Breast epithelium (tissue), 4 donors: Measurements from ENCODE around the gene FLVCR1. TPM values are rescaled to one million over a fixed set of nuclear protein-coding genes. Genes with fewer than 3 reads are reported as not detected.
"Not testable (repeated sequence)": the region's sequence is repeated elsewhere in the genome, so short reads cannot be mapped to it uniquely, and the experiment has no call there.

Experiments used
- DNase-seq, 2 donors: peaks; one replicate each; pipeline ENCODE4 v3.0.0-alpha.2; 2019; ENCODE audit warnings: low spot score in 2 of 2
- H3K27ac ChIP-seq, 2 donors: fragments of 200-600 bp; sonication (generic) in 1 of 2; one replicate each; pipeline ENCODE4 v1.5.1; 2016 to 2019; ENCODE audit warnings: mild to moderate bottlenecking in 1 of 2
- H3K27me3 ChIP-seq, 2 donors: fragments of 200-600 bp; sonication (generic) in 1 of 2; one replicate each; pipeline versions ENCODE4 v1.5.1 to v1.6.0; 2017 to 2019; ENCODE audit warnings: control low read depth in 1 of 2, mild to moderate bottlenecking in 1 of 2
- H3K36me3 ChIP-seq: fragments of 200-600 bp; one replicate; pipeline ENCODE4 v1.5.1; 2019
- H3K4me1 ChIP-seq, 2 donors: fragments of 200-600 bp; sonication (generic); one replicate each; pipeline ENCODE4 v1.5.1; 2016 to 2019; ENCODE audit warnings: control low read depth in 1 of 2
- H3K4me3 ChIP-seq, 3 donors: fragments of 200-600 bp; sonication (generic); 1 replicate in 2 of 3; 2 replicates in 1 of 3; pipeline ENCODE4 v1.5.1; 2016 to 2019; ENCODE audit warnings: mild to moderate bottlenecking in 3 of 3, moderate library complexity in 2 of 3
- H3K9me3 ChIP-seq, 2 donors: fragments of 200-600 bp; sonication (generic) in 1 of 2; one replicate each; pipeline ENCODE4 v1.5.1; 2016 to 2019; ENCODE audit warnings: control low read depth in 1 of 2
- POLR2A ChIP-seq: fragments of 450-650 bp; IDR thresholded peaks from one replicate; pipeline ENCODE4 v1.6.1; 2016; ENCODE audit warnings: antibody characterized with exemption, mild to moderate bottlenecking, moderate library complexity
- POLR2AphosphoS5 ChIP-seq, 3 donors: sonication (generic); formaldehyde crosslinking; IDR thresholded peaks; one replicate each; pipeline ENCODE4 v1.6.1; 2017; ENCODE audit warnings: antibody characterized with exemption in 3 of 3
- intact Hi-C: fragments of 100-400 bp; cut with DNase I; formaldehyde crosslinking; loops from one replicate; pipeline ENCODE4 v1.15.1; 2023; ENCODE audit warnings: low total_unique reads
- total RNA-seq, 3 donors: library from RNA; depleted of rRNA; stranded (reverse); fragments of >200 nt; gene quantifications; one replicate each; pipeline ENCODE4 v1.1.0, GENCODE V29; 2016
- TF ChIP-seq, protein P1 (sequence below), 3 donors: fragments of 450-650 bp; IDR thresholded peaks; one replicate each; pipeline ENCODE4 v1.5.1; 2016 to 2017; ENCODE audit warnings: antibody characterized with exemption in 3 of 3, mild to moderate bottlenecking in 3 of 3, moderate library complexity in 3 of 3

FLVCR1 gene
- total RNA-seq, 3 donors from 2014 or later = 4.0 to 7.9 (median 6.1) TPM

DNA sequence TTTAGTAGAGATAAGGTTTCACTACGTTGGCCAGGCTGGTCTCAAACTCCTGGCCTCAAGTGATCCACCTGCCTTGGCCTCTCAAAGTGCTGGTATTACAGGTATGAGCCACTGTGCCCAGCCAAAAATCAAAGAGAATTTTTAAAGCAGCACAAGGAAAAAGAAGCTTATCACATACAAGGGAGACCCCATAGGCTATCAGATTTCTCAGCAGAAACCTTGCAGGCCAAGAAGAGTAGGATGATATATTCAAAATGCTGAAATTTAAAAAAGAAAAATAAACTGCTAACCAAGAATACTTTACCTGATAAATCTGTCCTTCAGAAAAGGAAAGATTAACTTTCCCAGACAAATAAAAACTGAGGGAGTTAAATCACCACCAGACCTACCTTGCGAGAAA, 43.2 kb downstream of the FLVCR1 start:
- no peak overlapping the region for H3K27ac ChIP-seq
- TF ChIP-seq POLR2A (no peak), POLR2AphosphoS5 (IDR thresholded peaks at IDR 0.05) (no peak)
- TF ChIP-seq, protein P1, sequence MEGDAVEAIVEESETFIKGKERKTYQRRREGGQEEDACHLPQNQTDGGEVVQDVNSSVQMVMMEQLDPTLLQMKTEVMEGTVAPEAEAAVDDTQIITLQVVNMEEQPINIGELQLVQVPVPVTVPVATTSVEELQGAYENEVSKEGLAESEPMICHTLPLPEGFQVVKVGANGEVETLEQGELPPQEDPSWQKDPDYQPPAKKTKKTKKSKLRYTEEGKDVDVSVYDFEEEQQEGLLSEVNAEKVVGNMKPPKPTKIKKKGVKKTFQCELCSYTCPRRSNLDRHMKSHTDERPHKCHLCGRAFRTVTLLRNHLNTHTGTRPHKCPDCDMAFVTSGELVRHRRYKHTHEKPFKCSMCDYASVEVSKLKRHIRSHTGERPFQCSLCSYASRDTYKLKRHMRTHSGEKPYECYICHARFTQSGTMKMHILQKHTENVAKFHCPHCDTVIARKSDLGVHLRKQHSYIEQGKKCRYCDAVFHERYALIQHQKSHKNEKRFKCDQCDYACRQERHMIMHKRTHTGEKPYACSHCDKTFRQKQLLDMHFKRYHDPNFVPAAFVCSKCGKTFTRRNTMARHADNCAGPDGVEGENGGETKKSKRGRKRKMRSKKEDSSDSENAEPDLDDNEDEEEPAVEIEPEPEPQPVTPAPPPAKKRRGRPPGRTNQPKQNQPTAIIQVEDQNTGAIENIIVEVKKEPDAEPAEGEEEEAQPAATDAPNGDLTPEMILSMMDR (IDR thresholded peaks at IDR 0.05) = no peak
- peaks cover 25 to 35% of the 10 kb centered on the region in 2 donors for H3K9me3 ChIP-seq
- no peaks in the 10 kb centered on the region for H3K4me1 ChIP-seq
- no peak for DNase-seq
- H3K36me3 ChIP-seq = no peaks in the 10 kb centered on the region
- no peaks in the 10 kb centered on the region for H3K27me3 ChIP-seq
- H3K4me3 ChIP-seq = no peak overlapping the region
- intact Hi-C loops = no loop called here

DNA sequence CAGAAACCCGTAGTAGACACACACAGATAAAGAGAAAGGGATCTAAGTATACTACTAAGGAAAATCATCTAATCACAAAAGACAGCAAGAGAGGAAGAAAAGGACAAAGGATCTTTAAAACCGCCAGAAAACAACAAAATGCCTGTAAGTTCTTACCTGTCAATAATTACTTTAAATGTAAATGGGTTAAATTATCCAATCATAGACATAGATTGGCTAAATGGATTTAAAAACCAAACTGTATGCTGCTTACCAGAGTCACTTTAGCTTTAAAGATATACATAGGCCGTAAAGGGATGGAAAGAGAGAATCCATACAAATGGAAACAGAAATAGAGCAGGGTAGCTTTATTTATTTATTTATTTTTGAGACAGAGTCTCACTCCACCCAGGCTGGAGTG, 44.0 kb downstream of the FLVCR1 start:
- Histone ChIP-seq H3K36me3 (no peaks in the 10 kb centered on the region), H3K9me3 (peaks cover 25 to 35% of the 10 kb centered on the region in 2 donors), H3K4me1 (no peaks in the 10 kb centered on the region), H3K4me3 (no peak overlapping the region), H3K27ac (no peak overlapping the region), H3K27me3 (no peaks in the 10 kb centered on the region)
- DNase-seq = no peak
- TF ChIP-seq POLR2A = no peak
- no peak for TF ChIP-seq POLR2AphosphoS5 (IDR thresholded peaks at IDR 0.05)
- TF ChIP-seq, protein P1 (IDR thresholded peaks at IDR 0.05) = no peak
- intact Hi-C loops = no loop called here

DNA sequence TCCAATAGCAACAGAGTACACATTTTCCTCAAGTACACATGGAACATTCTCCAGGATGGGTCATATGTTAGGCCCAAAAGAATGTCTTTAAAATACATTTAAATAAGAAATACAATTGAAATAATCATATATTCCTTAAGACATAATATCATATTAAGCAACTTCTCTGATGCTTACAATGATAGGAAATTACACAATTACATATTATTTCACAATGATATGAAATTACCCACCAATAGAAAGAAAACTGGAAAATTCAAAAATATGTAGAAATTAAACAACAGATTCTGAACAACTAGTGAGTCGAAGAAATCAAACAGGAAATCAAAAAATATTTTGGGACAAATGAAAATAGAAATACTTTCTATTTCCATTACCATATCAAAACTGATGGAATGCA, 45.6 kb downstream of the FLVCR1 start:
- intact Hi-C loops = no loop called here
- no peaks in the 10 kb centered on the region for H3K4me1 ChIP-seq
- H3K36me3 ChIP-seq = no peaks in the 10 kb centered on the region
- H3K27me3 ChIP-seq = no peaks in the 10 kb centered on the region
- TF ChIP-seq POLR2A (no peak), POLR2AphosphoS5 (IDR thresholded peaks at IDR 0.05) (no peak)
- TF ChIP-seq, protein P1 (IDR thresholded peaks at IDR 0.05) = no peak
- H3K27ac ChIP-seq = no peak overlapping the region
- DNase-seq = no peak
- peaks cover 25 to 35% of the 10 kb centered on the region in 2 donors for H3K9me3 ChIP-seq
- H3K4me3 ChIP-seq = no peak overlapping the region

DNA sequence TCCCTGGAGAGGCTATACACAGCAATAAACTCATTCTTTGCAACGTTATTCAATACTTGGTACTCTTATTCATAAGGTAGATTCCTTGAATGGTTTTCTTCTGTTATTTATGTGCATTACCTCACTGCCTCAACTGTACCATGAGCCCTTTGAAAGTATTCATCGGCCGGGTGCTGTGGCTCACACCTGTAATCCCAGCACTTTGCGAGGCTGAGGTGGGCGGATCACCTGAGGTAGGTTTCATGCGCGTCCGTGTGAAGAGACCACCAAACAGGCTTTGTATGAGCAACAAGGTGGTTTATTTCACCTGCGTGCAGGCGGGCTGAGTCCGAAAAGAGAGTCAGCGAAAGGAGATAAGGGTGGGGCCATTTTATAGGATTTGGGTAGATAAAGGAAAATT, 50.0 kb downstream of the FLVCR1 start:
- H3K9me3 ChIP-seq, DNase-seq, intact Hi-C loops, H3K27ac ChIP-seq, H3K36me3 ChIP-seq, H3K4me3 ChIP-seq, H3K27me3 ChIP-seq, H3K4me1 ChIP-seq: not testable (repeated sequence)

DNA sequence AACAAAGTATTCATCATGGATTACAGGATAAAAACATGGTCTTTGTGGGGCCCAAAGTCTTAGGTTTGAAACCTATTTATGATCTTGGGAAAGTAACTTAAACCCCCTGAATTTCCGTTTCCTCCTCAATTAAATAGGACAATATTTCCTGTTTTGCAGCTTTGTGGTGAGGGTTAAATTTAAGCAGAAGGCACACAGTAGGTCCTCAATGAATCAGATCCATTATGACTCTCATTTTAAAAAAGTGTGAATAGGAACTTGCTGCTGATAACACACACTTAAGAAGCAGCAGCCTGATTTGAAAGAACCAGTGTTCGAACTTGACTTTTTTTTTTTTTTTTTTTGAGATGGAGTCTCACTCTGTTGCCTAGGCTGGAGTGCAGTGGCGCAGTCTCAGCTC, 50.9 kb downstream of the FLVCR1 start:
- intact Hi-C loops = no loop called here
- Histone ChIP-seq H3K4me3 (no peak overlapping the region), H3K27ac (no peak overlapping the region), H3K4me1 (no peaks in the 10 kb centered on the region), H3K36me3 (no peaks in the 10 kb centered on the region), H3K27me3 (no peaks in the 10 kb centered on the region), H3K9me3 (no peaks in the 10 kb centered on the region)
- no peak for DNase-seq
- TF ChIP-seq, protein P1 (IDR thresholded peaks at IDR 0.05) = no peak
- TF ChIP-seq POLR2AphosphoS5 (IDR thresholded peaks at IDR 0.05) = no peak
- no peak for TF ChIP-seq POLR2A

DNA sequence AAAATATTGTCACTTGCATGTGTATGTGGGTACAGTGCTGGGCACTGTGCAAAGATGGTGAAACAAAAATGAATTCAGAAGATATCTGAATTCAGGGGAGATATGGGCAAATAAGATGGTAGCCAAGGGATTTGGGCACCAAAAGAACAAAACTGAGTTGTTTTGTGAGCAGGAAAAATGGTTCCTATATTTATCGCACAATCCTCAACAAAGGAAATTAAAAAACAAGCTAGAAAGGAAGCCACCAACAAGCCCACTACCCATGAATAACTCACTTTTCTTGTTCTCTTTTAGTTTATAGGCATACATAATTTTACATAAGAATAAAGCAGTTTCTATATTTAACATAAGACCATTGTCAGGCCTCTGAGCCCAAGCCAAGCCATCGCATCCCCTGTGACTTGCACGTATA, 51.6 kb downstream of the FLVCR1 start:
- no peak for DNase-seq
- Histone ChIP-seq H3K27ac (no peak overlapping the region), H3K9me3 (no peaks in the 10 kb centered on the region), H3K4me3 (no peak overlapping the region), H3K4me1 (no peaks in the 10 kb centered on the region), H3K27me3 (no peaks in the 10 kb centered on the region), H3K36me3 (no peaks in the 10 kb centered on the region)
- TF ChIP-seq POLR2A (no peak), POLR2AphosphoS5 (IDR thresholded peaks at IDR 0.05) (no peak)
- TF ChIP-seq, protein P1 (IDR thresholded peaks at IDR 0.05) = no peak
- intact Hi-C loops = no loop called here

DNA sequence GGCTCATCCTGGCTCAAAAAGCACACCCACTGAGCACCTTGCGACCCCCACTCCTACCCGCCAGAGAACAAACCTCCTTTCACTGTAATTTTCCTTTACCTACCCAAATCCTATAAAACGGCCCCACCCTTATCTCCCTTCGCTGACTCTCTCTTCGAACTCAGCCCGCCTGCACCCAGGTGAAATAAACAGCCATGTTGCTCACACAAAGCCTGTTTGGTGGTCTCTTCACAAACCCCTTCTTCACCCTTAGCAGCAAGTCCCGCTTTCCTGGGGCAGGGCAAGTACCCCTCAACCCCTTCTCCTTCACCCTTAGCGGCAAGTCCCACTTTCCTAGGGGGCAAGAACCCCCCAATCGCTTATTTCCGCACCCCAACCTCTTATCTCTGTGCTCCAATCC, 52.1 kb downstream of the FLVCR1 start:
- H3K4me1 ChIP-seq, H3K27ac ChIP-seq, intact Hi-C loops, H3K9me3 ChIP-seq, H3K27me3 ChIP-seq, H3K4me3 ChIP-seq, DNase-seq, H3K36me3 ChIP-seq: not testable (repeated sequence)

DNA sequence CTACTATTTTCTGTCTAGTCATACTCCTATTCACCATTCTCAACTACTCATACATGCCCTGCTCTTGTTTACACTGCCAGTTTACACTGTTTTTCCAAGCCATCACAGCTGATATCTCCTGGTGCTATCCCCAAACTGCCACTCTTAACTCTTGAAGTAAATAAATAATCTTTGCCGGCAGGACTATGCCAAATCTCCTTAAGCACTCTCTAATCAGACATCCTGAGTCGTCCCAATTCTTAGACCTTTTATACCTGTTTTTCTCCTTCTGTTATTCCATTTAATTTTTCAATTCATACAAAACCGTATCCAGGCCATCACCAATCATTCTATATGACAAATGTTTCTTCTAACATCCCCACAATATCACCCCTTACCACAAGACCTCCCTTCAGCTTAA, 55.6 kb downstream of the FLVCR1 start:
- intact Hi-C loops, H3K4me1 ChIP-seq, H3K27ac ChIP-seq, H3K9me3 ChIP-seq, H3K27me3 ChIP-seq, H3K4me3 ChIP-seq, H3K36me3 ChIP-seq, DNase-seq: not testable (repeated sequence)
